ENCODE measurements around the gene STX8. TPM values are rescaled to one million over a fixed set of nuclear protein-coding genes. Genes with fewer than 3 reads are reported as not detected.

Gene STX8
- total and polyA plus RNA-seq, 4 donors = 14.7 to 39.5 (median 28.7) TPM

DNA sequence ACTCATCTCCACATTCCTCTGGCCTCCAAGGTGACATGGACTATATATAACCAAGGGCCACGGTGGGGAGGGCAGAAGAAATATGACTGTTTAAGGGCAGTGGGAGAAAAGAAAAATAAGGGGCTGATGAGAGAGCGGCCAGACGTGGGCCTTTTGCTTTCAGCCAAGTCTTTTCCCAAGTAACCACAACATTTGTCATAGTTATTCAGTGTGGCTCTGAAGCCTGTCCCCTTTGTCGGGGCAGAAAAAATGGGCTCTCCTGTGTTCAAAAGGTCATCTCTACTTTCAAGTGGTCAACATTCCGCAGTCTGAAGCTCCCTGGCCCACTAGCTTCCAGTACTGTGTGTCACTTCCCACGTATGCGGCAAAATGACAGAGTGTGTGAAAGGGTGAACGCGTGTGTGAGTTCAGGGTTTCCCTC lies 308.9 kb downstream of the STX8 start:
- no peak for DNase-seq (ENCODE audit: low spot score)
- TF ChIP-seq, protein P1, sequence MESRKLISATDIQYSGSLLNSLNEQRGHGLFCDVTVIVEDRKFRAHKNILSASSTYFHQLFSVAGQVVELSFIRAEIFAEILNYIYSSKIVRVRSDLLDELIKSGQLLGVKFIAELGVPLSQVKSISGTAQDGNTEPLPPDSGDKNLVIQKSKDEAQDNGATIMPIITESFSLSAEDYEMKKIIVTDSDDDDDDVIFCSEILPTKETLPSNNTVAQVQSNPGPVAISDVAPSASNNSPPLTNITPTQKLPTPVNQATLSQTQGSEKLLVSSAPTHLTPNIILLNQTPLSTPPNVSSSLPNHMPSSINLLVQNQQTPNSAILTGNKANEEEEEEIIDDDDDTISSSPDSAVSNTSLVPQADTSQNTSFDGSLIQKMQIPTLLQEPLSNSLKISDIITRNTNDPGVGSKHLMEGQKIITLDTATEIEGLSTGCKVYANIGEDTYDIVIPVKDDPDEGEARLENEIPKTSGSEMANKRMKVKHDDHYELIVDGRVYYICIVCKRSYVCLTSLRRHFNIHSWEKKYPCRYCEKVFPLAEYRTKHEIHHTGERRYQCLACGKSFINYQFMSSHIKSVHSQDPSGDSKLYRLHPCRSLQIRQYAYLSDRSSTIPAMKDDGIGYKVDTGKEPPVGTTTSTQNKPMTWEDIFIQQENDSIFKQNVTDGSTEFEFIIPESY (IDR thresholded peaks at IDR 0.05) = no peak
- TF ChIP-seq, protein P2, sequence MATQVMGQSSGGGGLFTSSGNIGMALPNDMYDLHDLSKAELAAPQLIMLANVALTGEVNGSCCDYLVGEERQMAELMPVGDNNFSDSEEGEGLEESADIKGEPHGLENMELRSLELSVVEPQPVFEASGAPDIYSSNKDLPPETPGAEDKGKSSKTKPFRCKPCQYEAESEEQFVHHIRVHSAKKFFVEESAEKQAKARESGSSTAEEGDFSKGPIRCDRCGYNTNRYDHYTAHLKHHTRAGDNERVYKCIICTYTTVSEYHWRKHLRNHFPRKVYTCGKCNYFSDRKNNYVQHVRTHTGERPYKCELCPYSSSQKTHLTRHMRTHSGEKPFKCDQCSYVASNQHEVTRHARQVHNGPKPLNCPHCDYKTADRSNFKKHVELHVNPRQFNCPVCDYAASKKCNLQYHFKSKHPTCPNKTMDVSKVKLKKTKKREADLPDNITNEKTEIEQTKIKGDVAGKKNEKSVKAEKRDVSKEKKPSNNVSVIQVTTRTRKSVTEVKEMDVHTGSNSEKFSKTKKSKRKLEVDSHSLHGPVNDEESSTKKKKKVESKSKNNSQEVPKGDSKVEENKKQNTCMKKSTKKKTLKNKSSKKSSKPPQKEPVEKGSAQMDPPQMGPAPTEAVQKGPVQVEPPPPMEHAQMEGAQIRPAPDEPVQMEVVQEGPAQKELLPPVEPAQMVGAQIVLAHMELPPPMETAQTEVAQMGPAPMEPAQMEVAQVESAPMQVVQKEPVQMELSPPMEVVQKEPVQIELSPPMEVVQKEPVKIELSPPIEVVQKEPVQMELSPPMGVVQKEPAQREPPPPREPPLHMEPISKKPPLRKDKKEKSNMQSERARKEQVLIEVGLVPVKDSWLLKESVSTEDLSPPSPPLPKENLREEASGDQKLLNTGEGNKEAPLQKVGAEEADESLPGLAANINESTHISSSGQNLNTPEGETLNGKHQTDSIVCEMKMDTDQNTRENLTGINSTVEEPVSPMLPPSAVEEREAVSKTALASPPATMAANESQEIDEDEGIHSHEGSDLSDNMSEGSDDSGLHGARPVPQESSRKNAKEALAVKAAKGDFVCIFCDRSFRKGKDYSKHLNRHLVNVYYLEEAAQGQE (IDR thresholded peaks at IDR 0.05) = no peak
- TF ChIP-seq YY1 (IDR thresholded peaks at IDR 0.05) (no peak), TAF1 (conservative IDR thresholded peaks at IDR 0.05) (no peak), HNF4A (conservative IDR thresholded peaks at IDR 0.05) (no peak), RAD21 (IDR thresholded peaks at IDR 0.05) (no peak), FOXA1 (IDR thresholded peaks at IDR 0.05) (no peak), EGR1 (IDR thresholded peaks at IDR 0.05; ENCODE audit: low read depth in 2 of 2) (no peak)
- TF ChIP-seq, protein P3, sequence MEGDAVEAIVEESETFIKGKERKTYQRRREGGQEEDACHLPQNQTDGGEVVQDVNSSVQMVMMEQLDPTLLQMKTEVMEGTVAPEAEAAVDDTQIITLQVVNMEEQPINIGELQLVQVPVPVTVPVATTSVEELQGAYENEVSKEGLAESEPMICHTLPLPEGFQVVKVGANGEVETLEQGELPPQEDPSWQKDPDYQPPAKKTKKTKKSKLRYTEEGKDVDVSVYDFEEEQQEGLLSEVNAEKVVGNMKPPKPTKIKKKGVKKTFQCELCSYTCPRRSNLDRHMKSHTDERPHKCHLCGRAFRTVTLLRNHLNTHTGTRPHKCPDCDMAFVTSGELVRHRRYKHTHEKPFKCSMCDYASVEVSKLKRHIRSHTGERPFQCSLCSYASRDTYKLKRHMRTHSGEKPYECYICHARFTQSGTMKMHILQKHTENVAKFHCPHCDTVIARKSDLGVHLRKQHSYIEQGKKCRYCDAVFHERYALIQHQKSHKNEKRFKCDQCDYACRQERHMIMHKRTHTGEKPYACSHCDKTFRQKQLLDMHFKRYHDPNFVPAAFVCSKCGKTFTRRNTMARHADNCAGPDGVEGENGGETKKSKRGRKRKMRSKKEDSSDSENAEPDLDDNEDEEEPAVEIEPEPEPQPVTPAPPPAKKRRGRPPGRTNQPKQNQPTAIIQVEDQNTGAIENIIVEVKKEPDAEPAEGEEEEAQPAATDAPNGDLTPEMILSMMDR (IDR thresholded peaks at IDR 0.05; ENCODE audit: low read depth, low read length, missing input control) = no peak
- TF ChIP-seq, protein P4, sequence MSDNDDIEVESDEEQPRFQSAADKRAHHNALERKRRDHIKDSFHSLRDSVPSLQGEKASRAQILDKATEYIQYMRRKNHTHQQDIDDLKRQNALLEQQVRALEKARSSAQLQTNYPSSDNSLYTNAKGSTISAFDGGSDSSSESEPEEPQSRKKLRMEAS (IDR thresholded peaks at IDR 0.05) = no peak
- TF ChIP-seq, protein P5, sequence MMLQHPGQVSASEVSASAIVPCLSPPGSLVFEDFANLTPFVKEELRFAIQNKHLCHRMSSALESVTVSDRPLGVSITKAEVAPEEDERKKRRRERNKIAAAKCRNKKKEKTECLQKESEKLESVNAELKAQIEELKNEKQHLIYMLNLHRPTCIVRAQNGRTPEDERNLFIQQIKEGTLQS (IDR thresholded peaks at IDR 0.05) = no peak
- no peaks in the 10 kb centered on the region for H3K4me1 ChIP-seq (ENCODE audit: control insufficient read depth in 4 of 4, insufficient read depth in 4 of 4, low read length in 3 of 4)
- H3K4me3 ChIP-seq (ENCODE audit: low read depth in 1 of 3, low read length in 3 of 3) = no peak overlapping the region
- peaks cover 0 to 6% (median 2%) of the 10 kb centered on the region in 4 donors for H3K9me3 ChIP-seq (ENCODE audit: control insufficient read depth in 4 of 4, low read length in 3 of 4)
- H3K36me3 ChIP-seq (ENCODE audit: control insufficient read depth in 4 of 4, insufficient read depth in 3 of 4, low read depth in 1 of 4, low read length in 3 of 4) = no peaks in the 10 kb centered on the region
- 91% methylated on average over 9 of the region's 9 CpGs for WGBS
- no peak overlapping the region for H3K9ac ChIP-seq (ENCODE audit: low read depth in 1 of 2, low read length in 2 of 2)
- no peaks in the 10 kb centered on the region for H3K27me3 ChIP-seq (ENCODE audit: control insufficient read depth in 4 of 4, insufficient read depth in 4 of 4, low read length in 3 of 4)
- no peak overlapping the region for H3K27ac ChIP-seq (ENCODE audit: low read depth in 1 of 2, low read length in 2 of 2)

DNA sequence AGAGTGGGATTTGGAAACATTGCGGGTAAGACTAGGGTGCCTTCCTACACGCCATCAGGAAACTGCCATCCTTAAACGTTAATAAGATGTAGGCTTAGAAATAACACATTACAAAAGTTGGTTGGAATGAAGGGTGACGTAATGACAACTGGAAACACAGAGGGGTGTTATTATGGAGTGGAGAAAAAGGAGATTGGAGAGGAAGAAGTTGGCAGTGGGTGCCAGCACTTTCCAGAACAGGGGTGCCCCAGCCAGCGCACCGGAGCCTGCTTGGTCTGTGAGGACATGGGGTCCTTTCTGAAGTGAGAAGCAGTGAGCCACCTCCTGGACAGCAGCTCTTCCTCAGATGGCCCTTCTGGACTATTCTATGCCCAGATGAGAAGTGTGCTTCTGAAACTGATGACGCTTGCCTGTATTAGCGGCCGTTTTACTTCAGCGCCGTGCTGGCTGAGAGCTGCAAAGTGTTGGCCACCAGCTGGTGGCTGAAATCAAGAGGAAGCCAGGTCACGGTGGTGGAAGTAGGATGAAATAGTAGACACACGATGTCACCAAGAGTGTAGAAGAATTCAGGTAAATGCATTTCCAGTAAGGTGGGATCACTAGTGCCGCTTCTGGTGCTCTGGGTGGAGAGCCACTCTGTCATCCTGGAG lies 309.5 kb downstream of the STX8 start:
- no peak for DNase-seq (ENCODE audit: low spot score)
- Histone ChIP-seq H3K27ac (ENCODE audit: low read depth in 1 of 2, low read length in 2 of 2) (no peak overlapping the region), H3K36me3 (ENCODE audit: control insufficient read depth in 4 of 4, insufficient read depth in 3 of 4, low read depth in 1 of 4, low read length in 3 of 4) (no peaks in the 10 kb centered on the region), H3K27me3 (ENCODE audit: control insufficient read depth in 4 of 4, insufficient read depth in 4 of 4, low read length in 3 of 4) (no peaks in the 10 kb centered on the region), H3K4me3 (ENCODE audit: low read depth in 1 of 3, low read length in 3 of 3) (no peak overlapping the region), H3K9ac (ENCODE audit: low read depth in 1 of 2, low read length in 2 of 2) (no peak overlapping the region), H3K4me1 (ENCODE audit: control insufficient read depth in 4 of 4, insufficient read depth in 4 of 4, low read length in 3 of 4) (no peaks in the 10 kb centered on the region), H3K9me3 (ENCODE audit: control insufficient read depth in 4 of 4, low read length in 3 of 4) (peaks cover 0 to 6% (median 2%) of the 10 kb centered on the region in 4 donors)
- WGBS = 95% methylated on average over 14 of the region's 14 CpGs
- no peak for TF ChIP-seq RXRA (IDR thresholded peaks at IDR 0.05)
- TF ChIP-seq, protein P1 (IDR thresholded peaks at IDR 0.05) = no peak
- TF ChIP-seq NR2F2 (IDR thresholded peaks at IDR 0.05) = no peak
- TF ChIP-seq SP1 (IDR thresholded peaks at IDR 0.05) = no peak
- no peak for TF ChIP-seq FOXA1 (IDR thresholded peaks at IDR 0.05)
- TF ChIP-seq JUND (IDR thresholded peaks at IDR 0.05) = no peak
- TF ChIP-seq YY1 (IDR thresholded peaks at IDR 0.05) = no peak
- TF ChIP-seq, protein P3 (IDR thresholded peaks at IDR 0.05; ENCODE audit: low read depth, low read length, missing input control) = no peak

Measured in liver (tissue), 9 donors.